NCI-H1105 treated with DMSO at 0.1 percent for 48 hours (cell line): Measurements from ENCODE around the gene ZMIZ1.

Experiments
- DNase-seq: peaks from one replicate; lab custom pipeline; 2025; lab: John Stamatoyannopoulos, UW

Gene ZMIZ1

GRCh38 chr10:79208251-79208983 lies 139.7 kb downstream of the ZMIZ1 start:
- no peak for DNase-seq

- DNase-seq: no peak
Observed at GRCh38 chr10:79209340-79209739, 140.6 kb downstream of the ZMIZ1 start.

- no peak for DNase-seq
Observed at GRCh38 chr10:79209831-79210230, 141.1 kb downstream of the ZMIZ1 start.

GRCh38 chr10:79210672-79211071 lies 141.9 kb downstream of the ZMIZ1 start:
- DNase-seq: no peak

GRCh38 chr10:79211616-79212015 lies 142.8 kb downstream of the ZMIZ1 start:
- DNase-seq: no peak

- no peak for DNase-seq
Observed at GRCh38 chr10:79215531-79215930, 146.8 kb downstream of the ZMIZ1 start.

- no peak for DNase-seq
Observed at GRCh38 chr10:79219322-79219957, 150.7 kb downstream of the ZMIZ1 start.

- DNase-seq: no peak
Observed at GRCh38 chr10:79220307-79220706, 151.5 kb downstream of the ZMIZ1 start.

GRCh38 chr10:79221110-79222051 lies 152.6 kb downstream of the ZMIZ1 start:
- DNase-seq: no peak

GRCh38 chr10:79222186-79222585 lies 153.4 kb downstream of the ZMIZ1 start:
- DNase-seq: no peak

GRCh38 chr10:79223091-79224048 lies 154.6 kb downstream of the ZMIZ1 start:
- no peak for DNase-seq

GRCh38 chr10:79224263-79224949 lies 155.6 kb downstream of the ZMIZ1 start:
- no peak for DNase-seq

- DNase-seq: no peak
Observed at GRCh38 chr10:79224992-79225391, 156.2 kb downstream of the ZMIZ1 start.

GRCh38 chr10:79226391-79227245 lies 157.9 kb downstream of the ZMIZ1 start:
- DNase-seq: no peak

GRCh38 chr10:79229071-79229541 lies 160.3 kb downstream of the ZMIZ1 start:
- DNase-seq: peak; percentile 60

GRCh38 chr10:79229830-79230327 lies 161.1 kb downstream of the ZMIZ1 start:
- DNase-seq: no peak

- DNase-seq: no peak
Observed at GRCh38 chr10:79230328-79230830, 161.6 kb downstream of the ZMIZ1 start.

GRCh38 chr10:79230850-79231249 lies 162.1 kb downstream of the ZMIZ1 start:
- DNase-seq: no peak

GRCh38 chr10:79231908-79232307 lies 163.1 kb downstream of the ZMIZ1 start:
- no peak for DNase-seq
